Neural crest cell (in vitro differentiated cells): Measurements from ENCODE around the gene LST1. TPM values are rescaled to one million over a fixed set of nuclear protein-coding genes. Genes with fewer than 3 reads are reported as not detected.

Experiments
- DNase-seq: peaks from one replicate; pipeline ENCODE4 v3.0.0; 2021; ENCODE audit warnings: low read depth, mixed read lengths, low spot score
- H3K27ac Mint-ChIP-seq: one replicate; pipeline ENCODE4 v1.8.0; 2021; ENCODE audit warnings: mild to moderate bottlenecking, mixed read lengths; ENCODE audit not compliant: unreplicated experiment
- H3K27me3 Mint-ChIP-seq: 2 replicates; pipeline ENCODE4 v1.8.0; 2021; ENCODE audit warnings: low read depth, mild to moderate bottlenecking, mixed read lengths
- H3K36me3 Mint-ChIP-seq: 2 replicates; pipeline ENCODE4 v1.8.0; 2021; ENCODE audit warnings: low read depth, mild to moderate bottlenecking, mixed read lengths
- H3K4me1 Mint-ChIP-seq: 2 replicates; pipeline ENCODE4 v1.8.0; 2021; ENCODE audit warnings: mixed read lengths
- H3K4me3 Mint-ChIP-seq: one replicate; pipeline ENCODE4 v1.8.0; 2021; ENCODE audit warnings: mild to moderate bottlenecking, mixed read lengths
- H3K9me3 Mint-ChIP-seq: 2 replicates; pipeline ENCODE4 v1.8.0; 2021; ENCODE audit warnings: mixed read lengths
- total RNA-seq: library from RNA; stranded (reverse); gene quantifications from 2 replicates; pipeline ENCODE4 v1.2.1, GENCODE V29; 2021
- TF ChIP-seq, protein P1 (sequence below): fragments of 200-600 bp; sonication (generic); conservative IDR thresholded peaks from 2 replicates; pipeline ENCODE4 v1.5.0; 2021; ENCODE audit warnings: antibody characterized with exemption, mild to moderate bottlenecking

LST1 gene
- total RNA-seq, 1 donor from 2014 or later: not detected

DNA sequence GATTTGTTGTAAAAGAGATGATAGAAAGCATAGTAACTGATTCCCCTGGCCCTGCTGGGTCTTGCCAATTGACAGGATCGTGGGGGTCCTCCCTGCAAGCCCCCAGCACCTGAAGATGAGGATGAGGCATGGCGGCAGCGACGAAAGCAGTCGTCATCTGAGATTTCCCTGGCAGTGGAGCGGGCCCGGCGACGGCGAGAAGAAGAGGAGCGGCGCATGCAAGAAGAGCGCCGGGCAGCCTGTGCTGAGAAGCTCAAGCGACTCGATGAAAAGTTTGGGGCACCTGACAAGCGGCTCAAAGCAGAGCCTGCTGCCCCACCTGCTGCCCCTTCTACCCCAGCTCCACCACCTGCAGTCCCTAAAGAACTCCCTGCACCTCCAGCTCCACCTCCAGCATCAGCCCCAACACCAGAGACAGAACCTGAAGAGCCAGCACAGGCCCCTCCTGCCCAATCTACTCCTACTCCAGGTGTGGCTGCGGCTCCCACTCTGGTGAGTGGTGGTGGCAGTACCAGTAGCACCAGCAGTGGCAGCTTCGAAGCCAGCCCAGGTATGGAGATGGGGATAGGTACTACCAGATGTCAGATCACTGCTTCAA lies 41.7 kb downstream of the LST1 start:
- Mint-ChIP-seq H3K27ac (no peak overlapping the region), H3K36me3 (peaks cover 50% of the 10 kb centered on the region), H3K27me3 (no peaks in the 10 kb centered on the region), H3K9me3 (no peaks in the 10 kb centered on the region), H3K4me1 (peaks cover 6% of the 10 kb centered on the region), H3K4me3 (peak overlapping the region; percentile 61)
- no peak for DNase-seq
- TF ChIP-seq, protein P1, sequence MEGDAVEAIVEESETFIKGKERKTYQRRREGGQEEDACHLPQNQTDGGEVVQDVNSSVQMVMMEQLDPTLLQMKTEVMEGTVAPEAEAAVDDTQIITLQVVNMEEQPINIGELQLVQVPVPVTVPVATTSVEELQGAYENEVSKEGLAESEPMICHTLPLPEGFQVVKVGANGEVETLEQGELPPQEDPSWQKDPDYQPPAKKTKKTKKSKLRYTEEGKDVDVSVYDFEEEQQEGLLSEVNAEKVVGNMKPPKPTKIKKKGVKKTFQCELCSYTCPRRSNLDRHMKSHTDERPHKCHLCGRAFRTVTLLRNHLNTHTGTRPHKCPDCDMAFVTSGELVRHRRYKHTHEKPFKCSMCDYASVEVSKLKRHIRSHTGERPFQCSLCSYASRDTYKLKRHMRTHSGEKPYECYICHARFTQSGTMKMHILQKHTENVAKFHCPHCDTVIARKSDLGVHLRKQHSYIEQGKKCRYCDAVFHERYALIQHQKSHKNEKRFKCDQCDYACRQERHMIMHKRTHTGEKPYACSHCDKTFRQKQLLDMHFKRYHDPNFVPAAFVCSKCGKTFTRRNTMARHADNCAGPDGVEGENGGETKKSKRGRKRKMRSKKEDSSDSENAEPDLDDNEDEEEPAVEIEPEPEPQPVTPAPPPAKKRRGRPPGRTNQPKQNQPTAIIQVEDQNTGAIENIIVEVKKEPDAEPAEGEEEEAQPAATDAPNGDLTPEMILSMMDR: no peak

GRCh38 chr6:31629014-31629413 lies 42.9 kb downstream of the LST1 start:
- Mint-ChIP-seq H3K36me3 (peaks cover 46% of the 10 kb centered on the region), H3K27me3 (no peaks in the 10 kb centered on the region), H3K27ac (no peak overlapping the region), H3K4me3 (peak overlapping the region; percentile 21), H3K9me3 (no peaks in the 10 kb centered on the region), H3K4me1 (peaks cover 3% of the 10 kb centered on the region)
- TF ChIP-seq, protein P1: no peak
- DNase-seq: no peak

DNA sequence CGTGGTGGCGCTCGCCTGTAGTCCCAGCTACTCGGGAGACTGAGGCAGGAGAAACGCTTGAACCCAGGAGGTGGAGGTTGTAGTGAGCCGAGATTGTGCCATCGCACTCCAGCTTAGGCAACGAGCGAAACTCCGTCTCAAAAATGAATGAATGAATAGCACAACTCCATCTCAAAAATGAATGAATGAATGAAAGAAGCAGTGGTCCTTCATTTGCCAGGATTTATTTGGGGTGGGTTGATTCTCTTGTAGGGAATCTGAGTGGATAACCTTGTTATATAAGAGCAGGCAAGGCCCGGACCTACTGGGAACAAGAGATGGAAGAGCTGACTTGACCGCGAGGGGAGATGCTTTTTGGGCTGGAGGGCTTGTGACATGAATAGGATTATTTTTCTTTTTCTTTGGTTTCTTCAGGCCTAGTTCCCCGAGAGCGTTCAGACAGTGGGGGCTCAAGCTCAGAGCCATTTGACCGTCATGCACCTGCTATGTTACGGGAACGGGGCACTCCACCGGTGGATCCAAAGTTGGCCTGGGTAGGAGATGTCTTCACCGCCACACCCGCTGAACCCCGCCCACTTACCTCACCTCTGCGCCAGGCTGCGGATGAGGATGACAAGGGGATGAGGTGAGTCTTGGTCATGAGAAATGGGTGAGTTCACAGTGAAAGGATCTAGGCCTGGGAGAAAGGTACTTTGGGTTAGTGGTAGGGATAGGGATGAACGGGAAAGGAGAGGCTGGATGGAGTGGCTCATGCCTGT lies 44.3 kb downstream of the LST1 start:
- Mint-ChIP-seq H3K36me3 (peaks cover 50% of the 10 kb centered on the region), H3K9me3 (no peaks in the 10 kb centered on the region), H3K4me1 (peaks cover 4% of the 10 kb centered on the region), H3K27me3 (no peaks in the 10 kb centered on the region), H3K27ac (peak overlapping the region; percentile 6), H3K4me3 (peak overlapping the region; percentile 38)
- TF ChIP-seq, protein P1: no peak
- no peak for DNase-seq

DNA sequence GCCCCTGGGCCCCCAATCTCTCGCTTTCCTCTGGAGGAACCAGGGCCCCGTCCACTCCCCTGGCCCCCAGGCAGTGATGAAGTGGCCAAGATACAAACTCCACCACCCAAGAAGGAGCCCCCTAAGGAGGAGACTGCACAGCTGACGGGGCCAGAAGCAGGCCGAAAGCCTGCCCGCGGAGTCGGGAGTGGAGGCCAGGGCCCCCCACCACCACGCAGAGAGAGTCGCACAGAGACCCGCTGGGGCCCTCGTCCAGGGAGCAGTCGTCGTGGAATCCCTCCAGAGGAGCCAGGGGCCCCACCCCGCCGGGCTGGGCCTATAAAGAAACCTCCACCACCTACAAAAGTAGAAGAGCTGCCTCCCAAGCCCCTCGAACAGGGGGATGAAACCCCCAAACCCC lies 45.1 kb downstream of the LST1 start:
- Mint-ChIP-seq H3K27me3 (no peaks in the 10 kb centered on the region), H3K4me1 (peaks cover 4% of the 10 kb centered on the region), H3K9me3 (no peaks in the 10 kb centered on the region), H3K36me3 (peaks cover 44% of the 10 kb centered on the region), H3K27ac (no peak overlapping the region), H3K4me3 (peak overlapping the region; percentile 38)
- no peak for DNase-seq
- TF ChIP-seq, protein P1: no peak

- H3K4me1 Mint-ChIP-seq: peaks cover 4% of the 10 kb centered on the region
- DNase-seq: no peak
- TF ChIP-seq, protein P1: no peak
- H3K27me3 Mint-ChIP-seq: no peaks in the 10 kb centered on the region
- no peaks in the 10 kb centered on the region for H3K9me3 Mint-ChIP-seq
- H3K27ac Mint-ChIP-seq: no peak overlapping the region
- H3K36me3 Mint-ChIP-seq: peaks cover 45% of the 10 kb centered on the region
- peak overlapping the region; percentile 41 for H3K4me3 Mint-ChIP-seq
These were observed 45.7 kb downstream of the LST1 start for GRCh38 chr6:31631681-31632278.
